Ascending aorta (tissue), 2 donors: ENCODE data around the gene RIIAD1. TPM values are rescaled to one million over a fixed set of nuclear protein-coding genes. Genes with fewer than 3 reads are reported as not detected.

Experiments
- DNase-seq, 2 donors: peaks; one replicate each; pipeline ENCODE4 v3.0.0-alpha.2; 2019; ENCODE audit warnings: low spot score in 2 of 2
- H3K27ac ChIP-seq, 2 donors: fragments of 200-600 bp; sonication (generic); one replicate each; pipeline ENCODE4 v1.5.1; 2016 to 2017; ENCODE audit warnings: mild to moderate bottlenecking in 1 of 2
- H3K27me3 ChIP-seq: fragments of 200-600 bp; sonication (generic); one replicate; pipeline ENCODE4 v1.5.1; 2017
- H3K36me3 ChIP-seq, 2 donors: fragments of 200-600 bp; sonication (generic); one replicate each; pipeline ENCODE4 v1.5.1; 2016
- H3K4me1 ChIP-seq, 2 donors: fragments of 200-600 bp; sonication (generic); one replicate each; pipeline ENCODE4 v1.5.1; 2016 to 2017; ENCODE audit warnings: mild to moderate bottlenecking in 1 of 2
- H3K4me3 ChIP-seq, 2 donors: fragments of 200-600 bp; sonication (generic); one replicate each; pipeline ENCODE4 v1.5.1; 2016 to 2017; ENCODE audit warnings: mild to moderate bottlenecking in 1 of 2
- H3K9me3 ChIP-seq, 2 donors: fragments of 200-600 bp; sonication (generic); one replicate each; pipeline ENCODE4 v1.5.1; 2016
- intact Hi-C: fragments of 100-400 bp; cut with DNase I; formaldehyde crosslinking; loops from one replicate; pipeline ENCODE4 v1.15.1; 2023
- total RNA-seq: library from RNA; depleted of rRNA; stranded (reverse); fragments of >200 nt; gene quantifications from one replicate; pipeline ENCODE4 v1.1.0, GENCODE V29; 2016
- TF ChIP-seq, protein P1 (sequence below), 3 experiments: fragments of 200-600 bp in 2 of 3; fragments of 450-650 bp in 1 of 3; sonication (generic) in 2 of 3; IDR thresholded peaks; one replicate each; pipeline ENCODE4 v1.5.1; 2016 to 2019; ENCODE audit warnings: antibody characterized with exemption in 3 of 3, mild to moderate bottlenecking in 1 of 3, moderate library complexity in 1 of 3

Gene RIIAD1
- total RNA-seq, 1 donor from 2014 or later = not detected

- TF ChIP-seq, protein P1, sequence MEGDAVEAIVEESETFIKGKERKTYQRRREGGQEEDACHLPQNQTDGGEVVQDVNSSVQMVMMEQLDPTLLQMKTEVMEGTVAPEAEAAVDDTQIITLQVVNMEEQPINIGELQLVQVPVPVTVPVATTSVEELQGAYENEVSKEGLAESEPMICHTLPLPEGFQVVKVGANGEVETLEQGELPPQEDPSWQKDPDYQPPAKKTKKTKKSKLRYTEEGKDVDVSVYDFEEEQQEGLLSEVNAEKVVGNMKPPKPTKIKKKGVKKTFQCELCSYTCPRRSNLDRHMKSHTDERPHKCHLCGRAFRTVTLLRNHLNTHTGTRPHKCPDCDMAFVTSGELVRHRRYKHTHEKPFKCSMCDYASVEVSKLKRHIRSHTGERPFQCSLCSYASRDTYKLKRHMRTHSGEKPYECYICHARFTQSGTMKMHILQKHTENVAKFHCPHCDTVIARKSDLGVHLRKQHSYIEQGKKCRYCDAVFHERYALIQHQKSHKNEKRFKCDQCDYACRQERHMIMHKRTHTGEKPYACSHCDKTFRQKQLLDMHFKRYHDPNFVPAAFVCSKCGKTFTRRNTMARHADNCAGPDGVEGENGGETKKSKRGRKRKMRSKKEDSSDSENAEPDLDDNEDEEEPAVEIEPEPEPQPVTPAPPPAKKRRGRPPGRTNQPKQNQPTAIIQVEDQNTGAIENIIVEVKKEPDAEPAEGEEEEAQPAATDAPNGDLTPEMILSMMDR (IDR thresholded peaks at IDR 0.05) = no peak
- DNase-seq = no peak
- Histone ChIP-seq H3K9me3 (no peaks in the 10 kb centered on the region), H3K4me3 (no peak overlapping the region), H3K27ac (no peak overlapping the region), H3K36me3 (peaks cover 7 to 31% of the 10 kb centered on the region in 2 donors), H3K27me3 (no peaks in the 10 kb centered on the region), H3K4me1 (no peaks in the 10 kb centered on the region)
- intact Hi-C loops = no loop called here
Observed at GRCh38 chr1:151775894-151776664, 54.8 kb downstream of the RIIAD1 start.

- Histone ChIP-seq H3K27ac (no peak overlapping the region), H3K36me3 (peaks cover 7 to 37% of the 10 kb centered on the region in 2 donors), H3K4me3 (no peak overlapping the region), H3K27me3 (no peaks in the 10 kb centered on the region), H3K4me1 (no peaks in the 10 kb centered on the region), H3K9me3 (no peaks in the 10 kb centered on the region)
- TF ChIP-seq, protein P1 (IDR thresholded peaks at IDR 0.05) = no peak
- DNase-seq = no peak
- intact Hi-C loops = no loop called here
Observed at GRCh38 chr1:151776665-151777062, 55.3 kb downstream of the RIIAD1 start.

DNA sequence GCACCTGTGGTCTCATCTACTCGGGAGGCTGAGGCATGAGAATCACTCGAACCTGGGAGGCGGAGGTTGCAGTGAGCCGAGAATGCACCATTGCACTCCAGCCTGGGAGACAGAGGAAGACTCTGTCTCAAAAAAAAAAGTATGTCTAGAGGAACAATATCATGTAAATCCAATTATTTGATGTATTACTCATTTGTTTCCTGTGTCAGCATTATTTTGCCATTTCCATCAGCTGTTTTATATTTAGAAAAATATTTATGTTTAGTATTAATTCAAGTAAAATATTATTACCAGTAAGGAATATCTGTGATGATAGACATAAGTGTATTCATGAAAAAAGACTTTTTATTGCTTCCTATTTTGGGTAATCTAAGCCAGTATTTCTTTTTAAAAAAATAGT, 56.0 kb downstream of the RIIAD1 start:
- H3K4me1 ChIP-seq = no peaks in the 10 kb centered on the region
- peaks cover 7 to 39% of the 10 kb centered on the region in 2 donors for H3K36me3 ChIP-seq
- no peak overlapping the region for H3K27ac ChIP-seq
- H3K9me3 ChIP-seq = no peaks in the 10 kb centered on the region
- TF ChIP-seq, protein P1 (IDR thresholded peaks at IDR 0.05) = no peak
- H3K4me3 ChIP-seq = no peak overlapping the region
- no peaks in the 10 kb centered on the region for H3K27me3 ChIP-seq
- no peak for DNase-seq
- intact Hi-C loops = no loop called here

Other genes starting within 250 kb of the RIIAD1 start
- gene CGN, start 210.1 kb upstream of the RIIAD1 start, total RNA-seq = not detected
- gene TUFT1, start 181.2 kb upstream of the RIIAD1 start, total RNA-seq = 2.3 TPM
- 13.0 TPM for gene SNX27, start 109.5 kb upstream of the RIIAD1 start, total RNA-seq
- gene CELF3, start 4.7 kb upstream of the RIIAD1 start, total RNA-seq = not detected
- gene MRPL9, start 42.0 kb downstream of the RIIAD1 start, total RNA-seq = 64.8 TPM
- 1.5 TPM for gene TDRKH, start 69.0 kb downstream of the RIIAD1 start, total RNA-seq
- not detected for gene LINGO4, start 83.9 kb downstream of the RIIAD1 start, total RNA-seq
- not detected for gene RORC, start 110.3 kb downstream of the RIIAD1 start, total RNA-seq
- not detected for gene C2CD4D, start 118.3 kb downstream of the RIIAD1 start, total RNA-seq
- not detected for gene THEM5, start 132.2 kb downstream of the RIIAD1 start, total RNA-seq
- 7.7 TPM for gene THEM4, start 188.0 kb downstream of the RIIAD1 start, total RNA-seq